Uterus (tissue), 4 donors: Measurements from ENCODE around the gene SLC39A1. TPM values are rescaled to one million over a fixed set of nuclear protein-coding genes. Genes with fewer than 3 reads are reported as not detected.

Source experiments
- DNase-seq, 2 donors: peaks; one replicate each; pipeline ENCODE4 v3.0.0-alpha.2; 2019 to 2020
- H3K27ac ChIP-seq, 2 donors: fragments of 200-600 bp; sonication (generic); 1 replicate in 1 of 2; 2 replicates in 1 of 2; pipeline ENCODE4 v1.5.1; 2016 to 2018
- H3K27me3 ChIP-seq, 2 donors: fragments of 200-600 bp; sonication (generic); one replicate each; pipeline ENCODE4 v1.5.1; 2018 to 2019; ENCODE audit warnings: control low read depth in 1 of 2
- H3K36me3 ChIP-seq, 2 donors: fragments of 200-600 bp; sonication (generic); one replicate each; pipeline ENCODE4 v1.5.1; 2019; ENCODE audit warnings: control low read depth in 1 of 2
- H3K4me1 ChIP-seq, 2 donors: fragments of 200-600 bp; sonication (generic); one replicate each; pipeline ENCODE4 v1.5.1; 2018 to 2019; ENCODE audit warnings: control low read depth in 1 of 2
- H3K4me3 ChIP-seq, 2 donors: fragments of 200-600 bp; sonication (generic); 1 replicate in 1 of 2; 2 replicates in 1 of 2; pipeline ENCODE4 v1.5.1; 2018 to 2019; ENCODE audit warnings: mild to moderate bottlenecking in 1 of 2
- H3K9me3 ChIP-seq, 2 donors: fragments of 200-600 bp; sonication (generic); one replicate each; pipeline ENCODE4 v1.5.1; 2019; ENCODE audit warnings: control low read depth in 1 of 2
- POLR2A ChIP-seq, 2 donors: fragments of 450-650 bp; IDR thresholded peaks; one replicate each; pipeline ENCODE4 v1.6.1; 2016; ENCODE audit warnings: antibody characterized with exemption in 2 of 2, mild to moderate bottlenecking in 1 of 2, moderate library complexity in 1 of 2
- intact Hi-C: fragments of 100-400 bp; cut with DNase I; formaldehyde crosslinking; loops from one replicate; pipeline ENCODE4 v1.15.1; 2023; ENCODE audit warnings: low total_unique reads
- total RNA-seq, 4 donors: library from RNA; depleted of rRNA in 3 of 4; stranded (reverse); fragments of >200 nt in 3 of 4; gene quantifications; one replicate each; pipeline versions ENCODE4 v1.1.0 to v1.2.4, GENCODE V29; 2014 to 2023
- TF ChIP-seq, protein P1 (sequence below), 4 experiments: fragments of 200-600 bp in 2 of 4; fragments of 450-650 bp in 2 of 4; sonication (generic) in 2 of 4; IDR thresholded peaks; one replicate each; pipeline ENCODE4 v1.5.1; 2016 to 2019; ENCODE audit warnings: antibody characterized with exemption in 4 of 4, mild to moderate bottlenecking in 2 of 4, moderate library complexity in 1 of 4
- donor health status: DM: yes; HTN: yes; CAD: no.

SLC39A1 gene
- total RNA-seq, 4 donors from 2014 or later = 66.3 to 96.2 (median 83.6) TPM

- Histone ChIP-seq H3K27ac (peak within 1 kb of the TSS; percentile 94 to 98), H3K27me3 (no peaks in the 10 kb centered on the region), H3K9me3 (no peaks in the 10 kb centered on the region), H3K36me3 (no peaks in the 10 kb centered on the region), H3K4me3 (peak within 1 kb of the TSS; percentile 51 to 93), H3K4me1 (peaks cover 6 to 10% of the 10 kb centered on the region in 2 donors)
- intact Hi-C loops = no loop called here
- DNase-seq = peak; percentile 77 to 82
- TF ChIP-seq, protein P1, sequence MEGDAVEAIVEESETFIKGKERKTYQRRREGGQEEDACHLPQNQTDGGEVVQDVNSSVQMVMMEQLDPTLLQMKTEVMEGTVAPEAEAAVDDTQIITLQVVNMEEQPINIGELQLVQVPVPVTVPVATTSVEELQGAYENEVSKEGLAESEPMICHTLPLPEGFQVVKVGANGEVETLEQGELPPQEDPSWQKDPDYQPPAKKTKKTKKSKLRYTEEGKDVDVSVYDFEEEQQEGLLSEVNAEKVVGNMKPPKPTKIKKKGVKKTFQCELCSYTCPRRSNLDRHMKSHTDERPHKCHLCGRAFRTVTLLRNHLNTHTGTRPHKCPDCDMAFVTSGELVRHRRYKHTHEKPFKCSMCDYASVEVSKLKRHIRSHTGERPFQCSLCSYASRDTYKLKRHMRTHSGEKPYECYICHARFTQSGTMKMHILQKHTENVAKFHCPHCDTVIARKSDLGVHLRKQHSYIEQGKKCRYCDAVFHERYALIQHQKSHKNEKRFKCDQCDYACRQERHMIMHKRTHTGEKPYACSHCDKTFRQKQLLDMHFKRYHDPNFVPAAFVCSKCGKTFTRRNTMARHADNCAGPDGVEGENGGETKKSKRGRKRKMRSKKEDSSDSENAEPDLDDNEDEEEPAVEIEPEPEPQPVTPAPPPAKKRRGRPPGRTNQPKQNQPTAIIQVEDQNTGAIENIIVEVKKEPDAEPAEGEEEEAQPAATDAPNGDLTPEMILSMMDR (IDR thresholded peaks at IDR 0.05) = peak; percentile 93 to 99 (median 96)
- TF ChIP-seq POLR2A (IDR thresholded peaks at IDR 0.05) = no peak
Measured at GRCh38 chr1:153946622-153947241, 16.6 kb downstream of the SLC39A1 start, which contains the start of gene DENND4B. TSS of gene DENND4B (minus strand) at chr1:153946718. CDS start at chr1:153944374, 2,344 bp downstream.

GRCh38 chr1:153945795-153946621 is 17.3 kb downstream of the SLC39A1 start:
- intact Hi-C loops = no loop called here
- Histone ChIP-seq H3K9me3 (no peaks in the 10 kb centered on the region), H3K36me3 (no peaks in the 10 kb centered on the region), H3K4me3 (peak overlapping the region; percentile 51 to 93), H3K4me1 (peaks cover 6 to 10% of the 10 kb centered on the region in 2 donors), H3K27ac (peak overlapping the region; percentile 94 to 98), H3K27me3 (no peaks in the 10 kb centered on the region)
- TF ChIP-seq, protein P1 (IDR thresholded peaks at IDR 0.05) = peak in 1 of 4 experiments; percentile 35
- peak; percentile 46 to 53 for TF ChIP-seq POLR2A (IDR thresholded peaks at IDR 0.05)
- DNase-seq = peak; percentile 68 to 73

DNA sequence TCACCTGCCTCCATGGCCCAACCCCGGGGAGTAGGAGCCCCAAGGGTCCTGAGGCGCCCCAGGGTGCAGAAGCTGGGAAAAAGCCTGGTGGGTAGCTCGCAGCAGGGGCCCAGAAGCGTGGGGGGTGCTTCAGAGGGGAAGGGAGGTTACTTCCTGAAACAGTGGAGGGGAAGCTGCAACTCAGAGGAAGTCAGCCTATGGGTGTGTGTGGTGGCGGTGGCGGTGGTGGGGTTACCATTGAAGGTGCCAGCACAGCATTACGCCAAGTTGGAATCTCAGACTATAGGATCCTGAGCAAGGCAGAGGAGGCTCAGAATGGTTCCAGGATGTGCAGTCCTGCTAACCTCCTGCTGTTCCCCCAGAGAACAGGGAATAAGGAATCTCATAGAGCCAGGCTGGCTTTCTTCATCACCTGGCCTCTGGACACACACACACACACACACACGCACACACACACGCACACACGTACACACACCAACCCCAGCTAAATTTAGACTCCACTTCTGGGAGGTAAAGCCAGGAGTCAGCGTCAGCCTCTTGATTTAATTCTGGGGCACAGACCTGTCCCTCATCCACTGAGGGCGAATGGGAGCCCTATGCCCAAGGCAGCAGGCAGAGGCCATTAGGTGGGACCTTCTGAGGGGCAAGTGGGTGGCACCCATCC is 18.1 kb downstream of the SLC39A1 start:
- intact Hi-C loops = no loop called here
- no peaks in the 10 kb centered on the region for H3K36me3 ChIP-seq
- DNase-seq = no peak

GRCh38 chr1:153944827-153945117 is 18.6 kb downstream of the SLC39A1 start:
- peak overlapping the region in 1 of 2 donors; percentile 93 for H3K4me3 ChIP-seq
- peaks cover 6 to 10% of the 10 kb centered on the region in 2 donors for H3K4me1 ChIP-seq
- intact Hi-C loops = no loop called here
- no peak for DNase-seq
- H3K27me3 ChIP-seq = no peaks in the 10 kb centered on the region
- H3K9me3 ChIP-seq = no peaks in the 10 kb centered on the region
- H3K36me3 ChIP-seq = no peaks in the 10 kb centered on the region
- H3K27ac ChIP-seq = peak overlapping the region; percentile 94 to 98
- no peak for TF ChIP-seq POLR2A (IDR thresholded peaks at IDR 0.05)
- TF ChIP-seq, protein P1 (IDR thresholded peaks at IDR 0.05) = no peak

More for the DNA sequence above, 18.1 kb downstream of the SLC39A1 start:
- Histone ChIP-seq H3K27me3 (no peaks in the 10 kb centered on the region), H3K27ac (peak overlapping the region; percentile 94 to 98), H3K4me3 (peak overlapping the region; percentile 51 to 93), H3K9me3 (no peaks in the 10 kb centered on the region), H3K4me1 (peaks cover 6 to 10% of the 10 kb centered on the region in 2 donors)
- TF ChIP-seq, protein P1 (IDR thresholded peaks at IDR 0.05) = no peak
